ENCODE measurements around the gene SLC35E4.
"Not testable (repeated sequence)": the region's sequence is repeated elsewhere in the genome, so short reads cannot be mapped to it uniquely, and the experiment has no call there.

SLC35E4 gene, protein sequence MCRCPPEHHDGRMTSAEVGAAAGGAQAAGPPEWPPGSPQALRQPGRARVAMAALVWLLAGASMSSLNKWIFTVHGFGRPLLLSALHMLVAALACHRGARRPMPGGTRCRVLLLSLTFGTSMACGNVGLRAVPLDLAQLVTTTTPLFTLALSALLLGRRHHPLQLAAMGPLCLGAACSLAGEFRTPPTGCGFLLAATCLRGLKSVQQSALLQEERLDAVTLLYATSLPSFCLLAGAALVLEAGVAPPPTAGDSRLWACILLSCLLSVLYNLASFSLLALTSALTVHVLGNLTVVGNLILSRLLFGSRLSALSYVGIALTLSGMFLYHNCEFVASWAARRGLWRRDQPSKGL
- 7.0 to 8.5 reads per million in 2 donors for total RNA-seq

DNA sequence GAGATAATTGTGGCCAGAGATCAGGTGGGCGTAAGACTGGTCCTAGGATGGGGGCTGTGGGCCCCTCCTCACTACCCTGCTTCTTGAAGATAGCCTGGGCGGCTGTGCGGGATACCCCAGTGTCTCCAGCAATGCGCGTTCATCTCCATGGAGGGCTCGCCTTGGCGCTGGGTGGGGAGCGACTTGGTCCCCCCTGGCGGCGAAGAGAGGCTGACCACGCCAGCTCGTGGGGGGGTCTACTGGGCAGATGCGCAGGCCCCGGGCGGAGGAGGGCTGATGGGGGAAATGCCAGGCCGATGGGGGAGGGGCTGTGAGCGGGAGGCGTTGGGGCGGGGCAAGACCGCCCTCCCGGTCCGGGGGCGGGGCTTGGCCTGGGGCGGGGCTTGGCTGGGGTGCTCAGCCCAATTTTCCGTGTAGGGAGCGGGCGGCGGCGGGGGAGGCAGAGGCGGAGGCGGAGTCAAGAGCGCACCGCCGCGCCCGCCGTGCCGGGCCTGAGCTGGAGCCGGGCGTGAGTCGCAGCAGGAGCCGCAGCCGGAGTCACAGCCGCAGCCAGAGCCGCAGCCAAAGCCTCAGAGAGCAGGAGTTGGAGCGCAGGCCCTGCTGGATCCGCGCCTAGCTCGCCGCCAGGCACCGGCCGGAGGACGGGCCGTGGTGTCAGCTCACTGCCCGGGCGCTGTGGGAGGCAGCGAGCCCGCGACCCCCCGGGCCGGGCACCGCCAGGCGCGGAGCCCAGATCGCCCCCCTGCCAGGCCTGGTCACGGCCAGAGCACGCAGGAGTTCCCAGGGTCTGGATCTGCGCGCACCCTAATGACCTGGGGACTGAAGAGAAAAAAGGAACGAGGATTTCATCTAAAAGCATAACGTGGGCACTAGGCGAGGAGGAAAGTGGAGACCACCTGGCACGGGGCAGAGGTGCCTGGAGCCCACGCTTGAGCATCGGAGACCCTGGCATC is at the start of gene SLC35E4:
TSS of gene SLC35E4 (plus strand) at position 509 of the 953 bp plus-strand sequence. CDS start 670 bp downstream, outside the sequence.
- DNase-seq, result peak; percentile 91

DNA sequence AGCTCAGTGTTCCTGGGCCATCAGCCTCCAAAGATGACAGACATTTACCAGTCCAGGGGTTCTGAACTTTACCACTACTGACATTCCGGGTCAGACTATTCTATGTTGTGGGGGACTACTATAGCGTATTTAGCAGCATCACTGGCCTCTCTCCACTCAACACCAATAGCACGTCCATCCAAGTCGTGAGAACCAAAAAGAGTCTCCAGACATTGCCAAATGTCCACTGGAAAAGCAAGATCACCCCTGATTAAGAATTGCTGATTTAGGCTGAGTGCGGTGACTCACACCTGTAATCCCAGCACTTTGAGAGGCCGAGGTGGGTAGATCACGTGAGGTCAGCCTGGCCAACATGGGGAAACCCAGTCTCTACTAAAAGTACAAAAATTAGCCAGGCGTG is 49.2 kb upstream of the SLC35E4 start:
- no peak for DNase-seq

DNA sequence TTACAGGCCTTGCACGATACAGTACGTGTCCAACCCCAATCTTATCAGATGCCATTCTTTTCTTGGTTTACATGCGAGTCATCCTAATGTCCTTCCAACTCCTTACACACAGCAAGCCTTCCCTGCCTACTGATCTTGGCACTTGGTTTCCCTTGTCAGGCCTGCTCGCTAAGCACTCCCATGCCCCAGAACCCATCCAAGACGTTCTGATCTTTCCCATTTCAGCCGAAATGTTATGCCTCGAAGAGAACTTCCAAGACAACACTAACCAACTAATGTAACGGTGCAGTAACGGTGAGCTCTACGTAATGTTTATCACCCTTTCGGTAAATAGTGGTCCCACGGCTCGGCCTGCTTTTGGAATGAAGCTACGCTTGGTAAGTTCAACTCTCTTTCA is 44.4 kb upstream of the SLC35E4 start:
- DNase-seq, result no peak

DNA sequence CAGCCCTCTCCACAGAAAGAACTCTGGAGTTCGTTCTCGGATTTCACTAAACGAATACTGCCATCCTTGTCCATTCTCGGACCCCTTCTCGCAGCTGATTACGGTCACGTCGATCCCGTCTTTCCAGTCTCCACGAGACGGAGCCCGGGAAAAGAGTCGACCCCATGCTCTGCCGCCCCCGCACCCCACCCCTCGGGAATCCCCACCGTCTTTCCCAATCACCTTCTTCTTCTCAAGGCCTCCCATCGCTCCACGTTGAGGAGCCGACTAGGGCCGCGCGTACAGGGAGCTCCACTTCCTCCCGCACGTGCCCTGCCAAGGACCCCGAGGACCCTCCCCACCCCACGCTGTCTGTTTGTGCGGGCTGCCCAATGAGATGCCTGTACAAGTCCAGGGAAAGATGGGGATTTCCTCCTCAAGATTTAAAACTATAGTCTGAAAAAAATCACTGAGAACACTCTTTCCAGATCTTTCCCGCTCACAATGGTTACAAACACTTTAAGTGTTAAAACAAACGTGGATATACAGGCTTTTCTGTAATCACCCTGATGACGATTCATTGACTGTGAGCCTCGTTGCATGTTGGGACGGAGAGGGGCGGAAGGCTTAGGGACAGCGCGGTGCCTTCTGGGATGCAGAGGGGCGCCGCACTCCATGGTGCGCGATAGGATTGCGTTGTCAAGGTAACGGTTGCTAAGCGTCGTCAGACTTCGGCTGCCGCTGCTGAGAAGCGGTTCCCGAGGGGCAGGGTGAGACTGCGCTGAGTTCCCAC is 43.8 kb upstream of the SLC35E4 start, which contains the start of gene PES1:
TSS of gene PES1 (minus strand) at position 323 of the 772 bp plus-strand sequence. CDS start at position 246, 77 bp downstream.
- peak; percentile 74 for DNase-seq

DNA sequence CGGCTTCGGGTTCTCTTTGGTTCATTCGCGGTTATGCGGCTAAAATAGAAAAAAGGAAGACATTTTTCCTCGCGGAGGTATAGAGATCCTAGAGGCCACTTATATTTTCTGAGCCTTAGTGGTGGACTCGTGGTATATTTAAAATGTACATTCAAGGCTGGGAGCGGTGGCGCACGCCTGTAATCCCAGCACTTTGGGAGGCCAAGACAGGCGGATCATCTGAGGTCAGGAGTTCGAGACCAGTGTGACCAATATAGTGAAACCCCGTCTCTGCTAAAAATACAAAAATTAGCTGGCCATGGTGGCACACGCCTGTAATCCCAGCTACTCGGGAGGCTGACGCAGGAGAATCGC is 43.2 kb upstream of the SLC35E4 start:
- not testable (repeated sequence) for DNase-seq

DNA sequence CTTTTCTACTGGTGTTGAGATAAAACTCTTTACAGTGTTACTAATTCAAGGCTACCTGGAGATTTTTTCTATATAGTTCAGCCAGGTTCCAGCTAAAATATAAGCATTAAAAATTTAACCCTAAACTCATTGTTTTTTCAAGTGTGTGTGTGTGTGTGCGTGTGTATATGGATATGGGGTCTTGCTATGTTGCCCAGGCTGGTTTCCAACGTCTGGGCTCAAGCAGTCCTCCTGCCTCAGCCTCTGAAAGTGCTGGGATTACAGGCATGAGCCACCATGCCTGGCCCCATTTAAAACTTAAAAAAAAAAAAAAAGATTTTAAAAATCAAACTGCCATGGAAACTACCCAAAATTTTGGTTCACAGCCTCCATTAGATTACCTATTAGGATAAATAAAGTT is 39.4 kb upstream of the SLC35E4 start:
- no peak for DNase-seq

DNA sequence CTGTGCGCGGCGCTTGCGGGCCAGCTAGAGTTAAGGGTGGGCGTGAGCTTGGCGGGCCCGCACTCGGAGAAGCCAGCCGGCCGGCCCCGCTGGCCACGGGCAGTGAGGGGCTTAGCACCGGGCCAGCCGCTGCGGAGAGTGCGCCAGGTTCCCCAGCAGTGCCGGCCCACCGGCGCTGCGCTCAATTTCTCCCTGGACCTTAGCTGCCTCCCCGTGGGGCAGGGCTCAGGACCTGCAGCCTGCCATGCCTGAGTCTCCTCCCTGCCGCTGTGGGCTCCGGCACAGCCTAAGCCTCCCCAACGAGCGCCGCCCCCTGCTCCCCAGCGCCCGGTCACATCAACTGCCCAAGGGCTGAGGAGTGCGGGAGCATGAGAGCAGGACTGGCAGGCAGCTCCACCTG is 38.7 kb upstream of the SLC35E4 start:
- no peak for DNase-seq

DNA sequence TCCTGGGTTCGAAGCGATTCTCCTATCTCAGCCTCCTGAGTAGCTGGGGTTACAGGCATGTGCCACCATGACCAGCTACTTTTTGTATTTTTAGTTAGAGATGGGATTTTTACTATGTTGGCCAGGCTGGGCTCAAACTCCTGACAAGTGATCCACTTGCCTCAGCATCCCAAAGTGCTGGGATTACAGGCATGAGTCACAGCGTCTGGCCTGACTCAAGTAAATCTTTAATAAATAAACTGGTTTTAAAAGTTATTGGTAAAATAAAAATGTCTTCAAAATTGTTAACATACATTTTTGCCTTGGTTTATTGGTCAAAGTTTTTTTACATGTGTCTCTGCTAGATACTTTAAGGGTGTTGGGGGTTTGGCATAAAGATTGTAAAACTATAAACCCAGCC is 36.6 kb upstream of the SLC35E4 start:
- DNase-seq, result no peak

DNA sequence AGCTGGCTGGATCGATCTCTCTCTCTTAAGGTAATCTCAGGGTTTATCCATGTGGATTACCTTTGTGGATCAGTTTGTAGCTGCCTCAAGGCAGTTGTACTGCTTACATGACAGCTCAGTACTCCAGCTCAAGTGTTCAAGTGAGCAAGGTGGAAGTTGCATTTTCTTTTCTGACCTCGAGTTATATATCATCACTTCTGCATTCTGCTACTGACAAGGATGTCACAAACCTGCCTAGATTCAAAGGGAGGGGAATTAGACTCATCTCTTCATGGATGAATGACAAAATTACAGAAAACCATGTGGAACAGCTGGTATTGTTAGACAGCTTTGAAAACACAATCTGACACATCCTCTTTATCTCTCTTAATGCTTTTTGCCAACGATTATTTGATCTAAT is 34.7 kb upstream of the SLC35E4 start:
- DNase-seq, result no peak

DNA sequence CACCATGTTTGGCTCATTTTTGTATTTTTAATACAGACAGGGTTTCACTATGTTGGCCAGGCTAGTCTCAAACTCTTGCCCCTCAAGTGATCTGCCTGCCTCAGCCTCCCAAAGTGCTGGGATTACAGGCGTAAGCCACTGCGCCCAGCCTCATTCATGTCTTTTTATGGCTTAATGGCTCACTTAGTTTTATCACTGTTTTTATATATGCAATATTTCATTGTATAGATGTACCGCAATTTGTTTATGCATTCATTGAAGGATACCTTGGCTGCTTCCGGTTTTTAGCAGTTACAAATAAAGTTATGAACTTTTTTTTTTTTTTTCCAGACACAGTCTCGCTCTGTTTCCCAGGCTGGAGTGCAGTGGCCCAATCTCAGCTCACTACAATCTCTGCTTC is 34.1 kb upstream of the SLC35E4 start:
- no peak for DNase-seq

DNA sequence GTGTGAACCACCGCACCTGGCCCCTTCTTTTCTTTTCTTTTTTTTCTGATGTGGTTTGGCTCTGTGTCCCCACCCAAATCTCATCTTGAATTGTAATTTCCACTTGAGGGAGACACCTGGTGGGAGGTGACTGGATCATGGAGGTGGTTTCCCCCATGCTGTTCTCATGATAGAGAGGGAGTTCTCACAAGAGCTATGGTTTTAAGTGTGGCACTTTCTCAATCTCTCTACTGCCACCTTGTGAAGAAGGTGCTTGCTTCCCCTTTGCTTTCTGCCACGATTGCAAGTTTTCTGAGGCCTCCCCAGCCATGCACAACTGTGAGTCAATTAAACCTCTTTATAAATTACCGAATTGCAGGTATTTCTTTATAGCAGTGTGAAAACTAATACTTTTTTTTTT is 33.5 kb upstream of the SLC35E4 start:
- DNase-seq, result no peak

DNA sequence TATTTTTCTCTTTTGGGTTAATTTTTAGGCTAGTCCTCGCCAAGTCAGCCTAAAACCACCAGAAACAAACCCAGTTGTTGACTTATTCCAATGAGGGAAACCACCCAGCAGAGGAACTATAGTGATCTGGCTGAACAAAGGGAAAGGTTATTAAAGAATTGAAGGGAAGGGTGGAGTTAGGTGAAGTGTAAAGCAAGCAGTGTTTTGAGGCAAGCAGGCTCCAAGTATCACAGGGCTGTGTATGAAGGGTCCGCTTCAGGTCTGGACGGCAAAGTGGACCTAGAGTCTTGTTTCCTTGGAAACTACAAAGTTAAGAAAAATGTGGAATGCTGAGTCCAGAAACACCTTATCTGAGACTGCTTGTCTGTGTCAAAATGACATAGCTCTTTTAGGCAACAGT is 31.8 kb upstream of the SLC35E4 start:
- DNase-seq, result no peak

DNA sequence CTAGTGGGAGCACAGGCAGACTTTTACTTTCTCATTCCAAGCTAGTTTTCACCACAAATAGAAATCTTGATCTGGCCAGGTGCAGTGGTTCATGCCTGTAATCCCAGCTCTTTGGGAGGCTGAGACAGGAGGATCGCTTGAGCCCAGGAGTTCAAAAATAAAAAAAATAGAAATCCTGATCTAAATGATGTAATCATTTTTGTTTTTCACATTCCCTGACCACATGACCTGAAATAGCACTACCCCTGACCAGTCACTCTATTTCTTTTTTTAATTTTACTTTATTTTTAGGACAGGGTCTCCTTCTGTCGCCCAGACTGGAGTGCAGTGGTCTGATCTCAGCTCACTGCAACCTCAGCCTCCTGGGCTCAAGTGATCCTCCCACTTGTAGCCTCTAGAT is 30.9 kb upstream of the SLC35E4 start:
- DNase-seq, result no peak

DNA sequence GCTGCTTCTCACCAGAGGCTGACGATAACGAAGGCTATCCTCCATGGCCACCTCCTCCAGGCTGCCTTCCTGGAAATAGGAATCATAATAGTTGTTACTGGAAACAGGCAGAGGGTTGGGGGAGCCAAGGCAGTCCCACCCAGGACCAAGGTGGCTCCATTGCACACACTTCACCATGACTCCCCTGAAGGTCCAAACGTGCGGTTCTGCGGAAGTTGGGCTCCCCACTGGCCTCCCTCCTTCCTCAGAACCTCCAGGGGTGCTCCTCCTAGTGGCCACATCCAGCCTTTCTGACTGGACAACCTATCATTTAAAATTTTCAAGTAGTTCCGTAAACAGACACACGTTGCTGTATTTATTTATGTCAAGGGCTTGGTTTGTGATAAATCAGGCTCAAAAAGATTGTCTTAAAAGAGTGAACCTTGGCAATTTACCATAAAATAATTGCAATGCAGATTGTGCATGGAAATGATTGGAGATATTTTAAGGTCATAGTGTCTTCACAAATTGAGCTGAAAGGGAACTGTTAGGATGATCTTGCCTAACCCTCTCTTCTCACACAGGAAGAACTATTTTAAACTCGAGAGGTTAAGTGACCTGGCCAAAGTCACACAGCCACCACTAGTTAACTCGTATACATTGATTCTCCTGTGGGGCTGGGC is 30.0 kb upstream of the SLC35E4 start:
- DNase-seq, result no peak

DNA sequence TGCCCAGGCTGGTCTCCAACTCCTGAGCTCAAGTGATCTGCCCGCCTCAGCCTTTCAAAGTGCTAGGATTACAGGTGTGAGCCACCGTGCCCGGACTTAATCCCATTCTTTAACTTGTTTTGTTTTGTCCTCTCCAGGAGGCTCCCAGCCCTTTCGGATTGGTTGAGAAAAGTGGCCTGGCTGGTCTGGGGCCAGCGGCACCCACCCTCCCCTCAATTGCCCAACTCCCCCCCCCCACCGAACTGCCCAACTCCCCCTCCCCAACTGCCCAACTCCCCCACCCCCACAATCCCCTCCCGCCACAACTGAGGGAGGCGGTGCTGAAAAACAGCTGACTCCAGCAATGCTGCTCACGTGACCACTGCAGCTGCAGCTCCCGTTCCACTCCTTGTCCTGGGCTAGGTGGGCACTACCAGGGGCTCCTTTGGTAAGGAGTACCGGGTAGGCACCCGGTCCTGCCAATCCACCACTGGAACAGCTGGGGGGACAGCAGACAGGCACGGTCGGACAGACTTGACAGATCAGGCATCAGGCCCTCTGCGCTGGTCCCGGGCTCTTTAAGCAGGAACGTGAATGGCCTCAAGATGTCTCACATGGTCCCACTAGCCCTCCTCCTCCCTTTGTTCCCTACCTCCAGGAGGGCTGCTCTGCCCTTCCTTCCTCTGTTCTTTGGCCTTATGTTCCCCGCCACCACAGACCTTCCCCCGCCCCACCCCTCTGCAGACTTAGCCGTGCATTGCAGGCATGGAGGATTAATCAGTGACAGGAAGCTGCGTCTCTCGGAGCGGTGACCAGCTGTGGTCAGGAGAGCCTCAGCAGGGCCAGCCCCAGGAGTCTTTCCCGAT is 28.9 kb upstream of the SLC35E4 start, which contains the start of gene TCN2:
TSS of gene TCN2 (plus strand) at position 720 of the 845 bp plus-strand sequence. CDS start 158 bp downstream, outside the sequence.
- DNase-seq, result no peak

DNA sequence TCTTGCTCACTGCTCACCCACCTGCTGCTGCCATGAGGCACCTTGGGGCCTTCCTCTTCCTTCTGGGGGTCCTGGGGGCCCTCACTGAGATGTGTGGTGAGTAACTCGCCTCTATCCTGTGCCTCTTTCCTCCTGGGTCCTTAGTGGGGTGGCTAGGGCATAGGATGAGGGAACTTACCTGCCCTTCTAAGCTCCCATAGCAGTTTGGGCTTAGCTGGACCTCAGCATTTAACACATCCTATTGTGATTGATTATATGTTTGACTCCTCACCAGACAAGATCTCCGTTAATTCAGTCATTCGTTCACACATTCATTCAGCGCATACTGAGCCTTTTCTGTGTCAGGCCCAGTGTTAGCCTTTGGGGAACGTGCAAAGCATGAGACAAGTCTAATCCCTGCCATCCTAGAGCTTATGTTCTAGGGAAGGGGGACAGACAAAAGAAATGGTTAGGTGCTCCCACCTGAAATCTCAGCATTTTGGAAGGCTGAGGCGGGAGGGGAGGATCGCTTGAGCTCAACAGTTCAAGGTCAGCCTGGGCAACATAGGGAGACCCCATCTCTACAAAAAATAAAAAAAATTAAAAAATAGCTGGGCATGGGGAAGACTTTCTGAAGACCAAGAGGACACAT is 28.2 kb upstream of the SLC35E4 start:
- DNase-seq, result no peak

DNA sequence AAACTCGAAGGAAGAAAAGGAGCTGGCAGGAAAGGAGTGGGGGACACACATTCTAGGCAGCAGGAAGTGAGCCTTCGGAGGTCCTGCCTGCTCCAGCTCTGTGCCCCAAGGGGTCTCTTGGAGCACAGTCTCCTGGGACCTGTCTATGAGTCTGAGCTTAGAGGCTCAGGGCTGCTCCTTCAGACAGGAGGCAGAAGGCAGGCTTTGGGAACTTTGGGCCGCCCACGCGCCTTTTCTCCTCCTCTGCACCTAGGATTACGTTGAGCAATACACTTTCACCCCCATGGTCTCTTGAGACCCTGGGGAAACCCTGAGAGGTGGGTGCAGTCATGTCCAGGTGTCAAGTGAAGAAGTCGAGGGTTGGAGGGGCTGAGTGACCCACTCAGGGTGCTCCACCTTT is 27.6 kb upstream of the SLC35E4 start:
- no peak for DNase-seq

DNA sequence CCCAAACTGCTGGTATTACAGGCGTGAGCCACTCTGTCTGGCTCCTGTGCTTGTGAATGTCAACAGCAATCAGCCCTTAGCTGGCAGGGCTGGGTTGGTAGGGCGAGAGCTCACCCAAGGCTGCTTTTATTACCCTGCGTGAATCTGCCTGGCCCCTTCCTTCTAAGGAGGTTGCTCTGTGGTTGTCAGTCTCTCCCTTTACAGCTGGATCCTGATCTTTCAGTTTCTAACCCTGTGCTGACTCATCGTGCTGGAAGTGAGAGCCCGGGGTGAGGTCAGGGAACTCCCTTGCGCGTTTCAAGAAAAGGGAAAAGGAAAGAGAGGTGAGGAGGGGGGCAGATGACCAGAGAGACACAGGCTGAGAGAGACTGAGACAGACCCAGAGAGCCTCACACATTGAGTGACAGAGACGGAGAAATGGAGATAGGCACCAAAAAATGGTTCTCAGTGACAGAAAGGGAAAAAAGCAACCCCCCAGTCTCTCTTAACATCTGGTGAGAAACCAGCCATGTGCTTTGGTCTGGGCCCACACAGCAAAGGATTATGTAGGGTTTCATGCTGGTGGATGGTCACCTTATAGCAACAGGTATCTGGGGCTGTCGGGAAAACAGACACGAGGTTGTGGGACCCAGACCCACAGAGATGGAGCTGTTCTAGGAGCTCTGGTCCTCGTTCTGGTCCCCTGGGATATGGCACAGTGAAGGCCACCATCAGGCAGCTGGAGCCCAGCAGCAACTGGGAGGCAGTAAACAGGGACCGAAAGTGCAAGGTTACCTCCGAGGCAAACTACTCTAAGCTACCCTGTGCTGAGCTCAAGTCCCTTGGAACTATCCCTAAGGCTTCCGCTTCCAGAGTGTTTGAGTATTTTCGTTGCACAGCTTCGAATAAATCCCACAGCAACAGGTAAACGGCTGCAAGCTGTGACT is 26.1 kb upstream of the SLC35E4 start:
- no peak for DNase-seq

DNA sequence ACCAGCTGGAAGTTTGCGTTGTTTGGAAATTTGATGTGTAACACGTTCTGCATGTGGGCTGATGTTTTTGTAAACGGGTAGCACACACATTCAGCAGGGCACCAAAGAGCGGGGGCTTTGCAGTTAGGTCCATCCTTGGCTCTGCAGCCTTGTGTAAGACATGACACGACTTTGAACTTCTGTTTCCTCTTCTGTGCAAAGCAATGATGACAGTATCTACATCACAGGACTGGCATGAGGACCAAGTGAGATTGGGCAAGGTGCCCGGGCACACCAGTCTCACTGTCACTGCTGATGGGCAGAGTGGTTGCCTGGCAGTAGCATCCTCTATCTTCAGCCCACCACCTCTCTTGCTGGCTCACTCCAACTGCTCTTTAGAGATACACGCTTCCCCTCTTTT is 25.3 kb upstream of the SLC35E4 start:
- DNase-seq, result no peak

DNA sequence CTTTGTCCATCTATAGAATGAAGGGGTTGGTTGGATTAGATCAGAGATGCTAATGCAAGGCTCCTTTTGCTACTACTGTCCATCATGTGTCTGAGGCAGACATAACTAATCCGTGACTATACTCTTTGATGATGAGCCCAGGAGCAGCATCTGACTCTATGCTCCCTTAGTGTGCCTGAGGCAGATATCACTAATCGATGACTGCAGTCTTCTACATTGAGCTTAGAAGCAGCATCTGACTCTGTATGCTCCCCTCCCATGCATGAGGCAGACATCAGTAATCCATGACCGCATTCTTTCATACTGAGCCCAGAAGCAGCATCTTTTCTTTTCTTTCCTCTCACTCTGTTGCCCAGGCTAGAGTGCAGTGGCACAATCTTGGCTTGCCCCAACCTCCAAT is 24.4 kb upstream of the SLC35E4 start:
- no peak for DNase-seq

Data from activated gamma-delta T cell (primary cell).